ENCODE measurements around the gene C6orf89. TPM values are rescaled to one million over a fixed set of nuclear protein-coding genes. Genes with fewer than 3 reads are reported as not detected.
A peak's percentile ranks its signal among the peaks of the same experiment; 100 is the strongest.

C6orf89 gene
- total RNA-seq, 4 donors from 2014 or later = 25.6 to 39.1 (median 28.9) TPM

- Histone ChIP-seq H3K4me1 (peaks cover 0 to 16% (median 2%) of the 10 kb centered on the region in 4 donors), H3K27ac (no peak overlapping the region), H3K36me3 (no peaks in the 10 kb centered on the region), H3K9me3 (peaks cover 0 to 3% (median 0%) of the 10 kb centered on the region in 4 donors), H3K4me3 (no peak overlapping the region), H3K27me3 (no peaks in the 10 kb centered on the region)
- TF ChIP-seq POLR2A (IDR thresholded peaks at IDR 0.05) (no peak), CTCF (IDR thresholded peaks at IDR 0.05) (peak; percentile 47 to 90 (median 82))
- peak in 1 of 3 donors; percentile 73 for DNase-seq
These were observed 34.6 kb upstream of the C6orf89 start for GRCh38 chr6:36851149-36851614.

DNA sequence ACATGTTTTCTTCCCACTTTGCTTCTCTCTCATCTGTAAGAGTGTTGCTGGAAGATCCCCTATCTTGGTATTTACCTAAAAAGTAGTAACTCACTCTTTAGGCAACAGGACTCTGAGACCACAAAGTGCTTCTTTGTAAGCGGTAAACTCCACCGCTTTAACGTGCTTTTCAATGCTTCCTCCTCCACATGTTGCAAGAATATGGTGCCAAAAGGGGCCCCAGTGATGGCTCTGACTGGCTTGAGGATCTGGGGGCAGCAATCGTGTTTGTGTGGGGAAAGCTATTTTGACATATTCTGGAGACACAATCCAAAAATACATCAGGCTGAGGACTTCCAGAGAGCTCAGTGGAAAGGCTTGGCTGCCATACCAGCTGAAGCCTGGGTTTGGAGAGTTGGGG lies 34.1 kb upstream of the C6orf89 start:
- Histone ChIP-seq H3K36me3 (no peaks in the 10 kb centered on the region), H3K27me3 (no peaks in the 10 kb centered on the region), H3K4me3 (no peak overlapping the region), H3K9me3 (peaks cover 0 to 3% (median 0%) of the 10 kb centered on the region in 4 donors), H3K27ac (no peak overlapping the region), H3K4me1 (peaks cover 0 to 16% (median 2%) of the 10 kb centered on the region in 4 donors)
- no peak for DNase-seq
- TF ChIP-seq CTCF (IDR thresholded peaks at IDR 0.05) (no peak), POLR2A (IDR thresholded peaks at IDR 0.05) (no peak)

DNA sequence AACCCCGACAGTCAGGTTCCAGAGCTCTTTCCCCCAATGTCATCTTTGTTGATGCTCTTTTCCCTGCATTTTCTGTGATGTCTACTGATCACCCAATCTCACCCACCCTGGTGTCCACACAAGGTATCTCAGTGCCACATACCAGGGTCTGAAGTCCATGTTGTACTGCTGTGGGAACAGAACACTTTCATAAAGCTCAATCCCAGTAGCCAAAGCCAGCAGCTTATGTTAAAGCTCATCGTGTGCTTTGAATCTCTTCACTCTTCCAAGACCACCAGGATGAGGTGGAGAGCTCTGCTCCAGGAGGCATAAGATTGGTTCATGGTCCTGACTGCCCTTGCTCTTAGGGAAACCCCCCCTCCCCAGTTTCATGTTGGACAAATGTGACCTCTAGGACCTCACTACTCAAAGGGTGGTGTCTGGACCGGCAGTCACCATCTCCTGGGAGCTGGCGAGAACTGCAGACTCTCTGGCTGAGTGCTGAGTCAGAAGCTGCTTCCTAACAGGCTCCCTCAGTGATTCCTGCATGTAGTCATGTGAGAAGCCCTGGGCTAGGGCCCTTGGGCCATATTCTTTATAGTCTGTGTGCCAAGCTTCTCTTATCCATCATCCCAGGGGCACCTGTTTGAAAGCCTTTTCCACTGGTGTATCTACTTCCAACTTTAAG lies 33.1 kb upstream of the C6orf89 start:
- H3K9me3 ChIP-seq = peaks cover 0 to 3% (median 0%) of the 10 kb centered on the region in 4 donors
- peak overlapping the region in 1 of 4 donors; percentile 10 for H3K27ac ChIP-seq
- no peak for DNase-seq
- no peak overlapping the region for H3K4me3 ChIP-seq
- H3K36me3 ChIP-seq = no peaks in the 10 kb centered on the region
- TF ChIP-seq POLR2A (IDR thresholded peaks at IDR 0.05) (no peak), CTCF (IDR thresholded peaks at IDR 0.05) (peak in 1 of 6 experiments; percentile 7)
- no peaks in the 10 kb centered on the region for H3K27me3 ChIP-seq
- peaks cover 0 to 15% (median 2%) of the 10 kb centered on the region in 4 donors for H3K4me1 ChIP-seq

DNA sequence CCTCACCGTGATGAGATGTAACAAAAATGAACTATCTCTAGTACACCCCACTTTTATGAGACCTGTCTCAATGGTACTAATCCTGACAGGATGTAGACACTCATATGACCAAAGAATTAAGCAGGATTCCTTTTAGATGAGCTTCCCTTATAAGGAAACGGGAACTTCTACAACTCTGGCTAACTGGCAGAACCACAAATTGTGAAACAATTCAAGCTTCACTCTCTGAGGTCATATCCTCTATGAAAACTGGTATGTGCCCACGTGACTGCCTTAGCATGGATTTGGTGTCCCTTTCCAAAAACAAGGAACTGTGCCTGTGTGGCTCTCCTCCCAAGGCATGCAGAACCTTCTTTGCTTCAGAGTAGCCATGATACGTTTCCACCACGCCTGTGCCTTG lies 32.4 kb upstream of the C6orf89 start:
- peaks cover 0 to 9% (median under 1%) of the 10 kb centered on the region in 4 donors for H3K4me1 ChIP-seq
- H3K27ac ChIP-seq = peak overlapping the region in 1 of 4 donors; percentile 10
- no peak overlapping the region for H3K4me3 ChIP-seq
- peaks cover 0 to 3% (median 0%) of the 10 kb centered on the region in 4 donors for H3K9me3 ChIP-seq
- no peak for TF ChIP-seq CTCF (IDR thresholded peaks at IDR 0.05)
- TF ChIP-seq POLR2A (IDR thresholded peaks at IDR 0.05) = no peak
- DNase-seq = no peak
- no peaks in the 10 kb centered on the region for H3K36me3 ChIP-seq
- no peaks in the 10 kb centered on the region for H3K27me3 ChIP-seq

DNA sequence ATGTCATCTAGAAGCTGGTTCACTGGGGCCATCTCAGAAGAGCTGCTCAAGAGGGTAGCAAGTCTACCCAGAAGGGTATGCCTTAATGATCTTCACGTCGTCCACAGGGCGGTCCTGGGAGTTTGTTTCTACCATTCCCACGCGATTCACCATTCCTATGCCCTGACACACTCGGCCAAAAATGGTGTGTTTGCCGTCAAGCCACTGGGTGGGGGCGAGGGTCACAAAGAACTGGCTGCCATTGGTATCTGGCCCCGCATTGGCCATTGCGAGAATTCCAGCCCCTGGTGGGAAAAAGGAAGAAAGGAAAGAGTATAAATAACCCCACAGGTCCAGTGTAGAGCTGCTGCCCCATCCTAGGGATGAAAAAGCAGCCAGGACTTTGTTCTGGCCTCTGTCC lies 30.0 kb upstream of the C6orf89 start:
- H3K27ac ChIP-seq = no peak overlapping the region
- peaks cover 0 to 3% (median 0%) of the 10 kb centered on the region in 4 donors for H3K9me3 ChIP-seq
- H3K4me1 ChIP-seq = no peaks in the 10 kb centered on the region
- no peak overlapping the region for H3K4me3 ChIP-seq
- TF ChIP-seq POLR2A (IDR thresholded peaks at IDR 0.05) (no peak), CTCF (IDR thresholded peaks at IDR 0.05) (no peak)
- DNase-seq = no peak
- H3K36me3 ChIP-seq = no peaks in the 10 kb centered on the region
- no peaks in the 10 kb centered on the region for H3K27me3 ChIP-seq

Measured in Peyer's patch (tissue), 4 donors.